Measurements from ENCODE around the gene ZNF181.
"Not testable (repeated sequence)": the region's sequence is repeated elsewhere in the genome, so short reads cannot be mapped to it uniquely, and the experiment has no call there.

ZNF181 gene
- 7.5 to 9.2 (median 8.7) reads per million in 3 donors for total RNA-seq

DNA sequence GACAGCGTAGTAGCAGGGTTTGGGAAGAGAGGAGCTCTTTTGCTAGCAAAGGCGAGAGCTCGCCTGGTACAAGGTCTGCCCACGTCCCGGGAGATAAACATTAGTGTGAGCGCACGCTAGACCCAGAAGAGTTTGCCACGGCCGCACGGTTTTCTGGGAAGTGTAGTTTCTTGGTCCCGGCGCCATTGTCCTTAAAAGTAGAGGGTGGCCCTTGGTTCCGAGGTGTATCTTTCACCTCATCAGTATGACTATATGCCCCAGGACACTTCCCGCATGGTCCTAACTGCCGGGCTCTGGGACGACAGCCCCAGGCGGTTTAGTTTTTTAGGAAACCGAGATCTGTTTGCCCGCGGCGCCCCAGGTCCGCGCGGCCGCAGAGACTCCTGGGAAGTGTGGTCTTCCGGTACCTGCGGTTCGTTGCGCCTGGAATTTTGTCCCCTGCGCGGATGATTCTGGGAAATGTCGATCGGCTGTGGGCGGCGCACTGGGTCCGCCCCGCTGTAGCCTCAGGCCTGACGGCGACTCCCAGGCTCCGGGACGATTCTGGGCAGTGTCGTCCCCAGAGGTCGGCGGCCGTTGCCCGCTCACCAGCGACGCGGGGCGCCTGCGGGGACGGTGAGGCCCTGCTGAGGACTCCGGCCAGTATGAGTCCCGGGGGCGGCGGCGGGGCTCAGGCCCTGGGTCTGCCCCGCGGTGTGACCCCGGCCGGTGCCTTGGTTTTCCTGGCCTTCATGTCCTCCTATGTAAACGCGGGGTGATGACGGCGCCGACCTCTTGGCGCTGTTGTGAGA, at the start of gene ZNF181:
ZNF181 (plus strand) TSS at position 498 of the 791 bp plus-strand sequence. CDS start 795 bp downstream, outside the sequence.
- Histone ChIP-seq H3K36me3 (ENCODE audit: control insufficient read depth, insufficient read depth, low read length) (peaks cover 6% of the 10 kb centered on the region), H3K9me3 (ENCODE audit: control insufficient read depth, low read length) (peaks cover 5% of the 10 kb centered on the region), H3K4me1 (ENCODE audit: control insufficient read depth, insufficient read depth, low read length, poor library complexity, severe bottlenecking) (peaks cover 5% of the 10 kb centered on the region), H3K4me3 (ENCODE audit: insufficient read depth, low read depth, low read length, poor library complexity, severe bottlenecking) (peak within 1 kb of the TSS; percentile 88), H3K27ac (ENCODE audit: insufficient read depth, low read length, poor library complexity, severe bottlenecking) (peak within 1 kb of the TSS; percentile 79), H3K27me3 (replicated peaks; ENCODE audit: control insufficient read depth, insufficient read depth, low read length, poor library complexity, severe bottlenecking) (no peaks in the 10 kb centered on the region)
- DNase-seq, result peak; percentile 49 to 67 (median 62)

DNA sequence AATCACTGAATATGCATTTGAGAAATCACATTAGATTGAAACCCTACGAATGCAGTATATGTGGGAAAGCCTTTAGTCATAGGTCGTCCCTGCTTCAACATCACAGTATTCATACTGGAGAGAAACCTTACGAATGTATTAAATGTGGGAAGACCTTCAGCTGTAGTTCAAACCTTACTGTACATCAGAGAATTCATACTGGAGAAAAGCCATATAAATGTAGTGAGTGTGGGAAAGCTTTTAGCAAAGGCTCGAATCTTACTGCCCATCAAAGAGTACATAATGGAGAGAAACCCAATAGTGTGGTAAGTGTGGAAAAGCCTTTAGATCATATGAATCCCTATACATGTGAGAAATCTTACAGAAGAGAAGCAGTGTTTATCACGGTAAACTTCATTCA, 48.8 kb upstream of the ZNF181 start:
- H3K9me3 ChIP-seq (ENCODE audit: control insufficient read depth, low read length), result peaks cover 27% of the 10 kb centered on the region
- H3K27me3 ChIP-seq (replicated peaks; ENCODE audit: control insufficient read depth, insufficient read depth, low read length, poor library complexity, severe bottlenecking); H3K4me3 ChIP-seq (ENCODE audit: insufficient read depth, low read depth, low read length, poor library complexity, severe bottlenecking); H3K27ac ChIP-seq (ENCODE audit: insufficient read depth, low read length, poor library complexity, severe bottlenecking); DNase-seq; H3K4me1 ChIP-seq (ENCODE audit: control insufficient read depth, insufficient read depth, low read length, poor library complexity, severe bottlenecking): not testable (repeated sequence)
- H3K36me3 ChIP-seq (ENCODE audit: control insufficient read depth, insufficient read depth, low read length), result peaks cover 28% of the 10 kb centered on the region

DNA sequence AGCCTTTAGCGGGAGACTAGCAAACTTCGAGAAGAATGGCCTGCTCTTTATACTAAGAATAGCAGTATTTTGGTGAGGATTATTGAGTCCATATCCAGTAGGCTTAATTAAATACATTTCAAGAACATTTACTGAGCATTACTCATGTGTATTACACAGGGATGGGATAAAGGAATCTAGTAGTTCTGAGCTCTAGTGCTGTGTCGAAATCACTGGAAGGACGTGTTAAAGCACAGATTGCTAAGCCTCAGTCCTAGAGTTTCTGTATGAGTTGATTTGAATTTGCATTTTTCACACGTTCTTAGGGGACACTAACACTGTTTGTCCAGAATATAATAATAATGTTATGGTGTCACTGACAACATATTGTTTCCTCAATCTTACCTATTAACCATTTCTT, 47.6 kb upstream of the ZNF181 start:
- Histone ChIP-seq H3K9me3 (ENCODE audit: control insufficient read depth, low read length) (peaks cover 24% of the 10 kb centered on the region), H3K4me3 (ENCODE audit: insufficient read depth, low read depth, low read length, poor library complexity, severe bottlenecking) (no peak overlapping the region), H3K27me3 (replicated peaks; ENCODE audit: control insufficient read depth, insufficient read depth, low read length, poor library complexity, severe bottlenecking) (no peaks in the 10 kb centered on the region), H3K4me1 (ENCODE audit: control insufficient read depth, insufficient read depth, low read length, poor library complexity, severe bottlenecking) (no peaks in the 10 kb centered on the region), H3K27ac (ENCODE audit: insufficient read depth, low read length, poor library complexity, severe bottlenecking) (no peak overlapping the region), H3K36me3 (ENCODE audit: control insufficient read depth, insufficient read depth, low read length) (peaks cover 25% of the 10 kb centered on the region)
- no peak for DNase-seq

DNA sequence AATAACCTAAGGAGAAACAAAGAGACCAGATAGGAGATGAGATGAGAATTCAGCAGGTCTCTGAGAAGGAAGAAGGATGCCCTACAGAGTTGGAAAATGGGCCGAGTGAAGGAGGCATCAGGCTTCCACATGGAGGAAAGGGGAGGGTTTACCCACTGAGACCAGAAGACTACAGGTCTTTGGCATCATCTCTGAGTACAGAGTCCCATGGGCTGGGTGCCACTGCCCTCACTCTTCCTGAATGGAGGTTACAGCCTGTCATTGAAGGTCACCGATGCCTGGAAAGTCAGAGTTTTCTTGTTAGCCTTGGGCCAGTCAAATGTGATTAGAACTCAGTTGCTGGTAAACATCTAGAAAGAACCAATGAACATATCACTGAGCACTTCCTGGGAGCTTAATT, 46.7 kb upstream of the ZNF181 start:
- H3K27ac ChIP-seq (ENCODE audit: insufficient read depth, low read length, poor library complexity, severe bottlenecking), result no peak overlapping the region
- H3K4me3 ChIP-seq (ENCODE audit: insufficient read depth, low read depth, low read length, poor library complexity, severe bottlenecking), result no peak overlapping the region
- H3K9me3 ChIP-seq (ENCODE audit: control insufficient read depth, low read length), result peaks cover 22% of the 10 kb centered on the region
- no peaks in the 10 kb centered on the region for H3K27me3 ChIP-seq (replicated peaks; ENCODE audit: control insufficient read depth, insufficient read depth, low read length, poor library complexity, severe bottlenecking)
- DNase-seq, result no peak
- peaks cover 18% of the 10 kb centered on the region for H3K36me3 ChIP-seq (ENCODE audit: control insufficient read depth, insufficient read depth, low read length)
- no peaks in the 10 kb centered on the region for H3K4me1 ChIP-seq (ENCODE audit: control insufficient read depth, insufficient read depth, low read length, poor library complexity, severe bottlenecking)

DNA sequence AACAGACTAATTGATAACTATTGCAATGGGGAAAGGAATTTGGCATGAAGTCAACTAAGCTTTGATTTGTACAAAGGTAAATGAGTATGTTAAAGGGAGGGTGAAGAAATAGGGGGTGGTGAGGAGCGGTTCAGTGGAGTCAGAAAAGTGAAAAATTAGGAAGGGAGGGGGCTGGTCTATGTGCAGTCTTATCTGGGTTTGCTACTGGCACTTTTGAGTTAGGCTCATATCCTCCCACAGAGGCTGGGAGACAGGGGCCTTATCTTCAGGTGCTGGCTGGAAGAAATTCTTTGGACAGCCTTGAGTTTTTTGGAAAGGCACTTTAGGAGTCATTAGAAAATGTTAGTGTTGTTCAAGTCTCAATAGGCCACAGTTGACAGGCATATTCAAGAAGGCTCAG, 45.5 kb upstream of the ZNF181 start:
- H3K27me3 ChIP-seq (replicated peaks; ENCODE audit: control insufficient read depth, insufficient read depth, low read length, poor library complexity, severe bottlenecking), result no peaks in the 10 kb centered on the region
- H3K4me1 ChIP-seq (ENCODE audit: control insufficient read depth, insufficient read depth, low read length, poor library complexity, severe bottlenecking), result no peaks in the 10 kb centered on the region
- H3K27ac ChIP-seq (ENCODE audit: insufficient read depth, low read length, poor library complexity, severe bottlenecking), result no peak overlapping the region
- H3K36me3 ChIP-seq (ENCODE audit: control insufficient read depth, insufficient read depth, low read length), result peaks cover 6% of the 10 kb centered on the region
- peaks cover 22% of the 10 kb centered on the region for H3K9me3 ChIP-seq (ENCODE audit: control insufficient read depth, low read length)
- no peak for DNase-seq
- no peak overlapping the region for H3K4me3 ChIP-seq (ENCODE audit: insufficient read depth, low read depth, low read length, poor library complexity, severe bottlenecking)

DNA sequence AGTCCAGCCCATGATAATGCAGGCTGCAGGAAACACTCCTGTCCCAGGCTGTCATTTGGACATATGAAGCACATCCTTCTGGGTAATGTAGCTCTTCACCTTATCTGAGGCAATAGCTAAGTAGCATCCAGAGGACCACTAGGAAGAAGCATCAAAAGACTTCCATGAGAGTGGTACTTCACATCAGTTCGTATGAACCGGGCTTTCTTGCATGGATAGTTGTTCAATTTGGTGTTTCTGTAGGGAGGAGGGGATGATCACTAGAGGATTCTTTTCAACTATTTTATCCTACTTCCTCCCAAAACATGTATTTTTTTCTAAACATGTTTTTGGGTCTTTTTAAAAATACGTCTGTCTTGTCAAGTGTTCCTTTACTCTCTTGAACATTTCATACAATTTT, 43.7 kb upstream of the ZNF181 start:
- no peak overlapping the region for H3K27ac ChIP-seq (ENCODE audit: insufficient read depth, low read length, poor library complexity, severe bottlenecking)
- H3K27me3 ChIP-seq (replicated peaks; ENCODE audit: control insufficient read depth, insufficient read depth, low read length, poor library complexity, severe bottlenecking), result no peaks in the 10 kb centered on the region
- no peaks in the 10 kb centered on the region for H3K4me1 ChIP-seq (ENCODE audit: control insufficient read depth, insufficient read depth, low read length, poor library complexity, severe bottlenecking)
- peaks cover 20% of the 10 kb centered on the region for H3K9me3 ChIP-seq (ENCODE audit: control insufficient read depth, low read length)
- no peaks in the 10 kb centered on the region for H3K36me3 ChIP-seq (ENCODE audit: control insufficient read depth, insufficient read depth, low read length)
- no peak for DNase-seq
- H3K4me3 ChIP-seq (ENCODE audit: insufficient read depth, low read depth, low read length, poor library complexity, severe bottlenecking), result no peak overlapping the region

DNA sequence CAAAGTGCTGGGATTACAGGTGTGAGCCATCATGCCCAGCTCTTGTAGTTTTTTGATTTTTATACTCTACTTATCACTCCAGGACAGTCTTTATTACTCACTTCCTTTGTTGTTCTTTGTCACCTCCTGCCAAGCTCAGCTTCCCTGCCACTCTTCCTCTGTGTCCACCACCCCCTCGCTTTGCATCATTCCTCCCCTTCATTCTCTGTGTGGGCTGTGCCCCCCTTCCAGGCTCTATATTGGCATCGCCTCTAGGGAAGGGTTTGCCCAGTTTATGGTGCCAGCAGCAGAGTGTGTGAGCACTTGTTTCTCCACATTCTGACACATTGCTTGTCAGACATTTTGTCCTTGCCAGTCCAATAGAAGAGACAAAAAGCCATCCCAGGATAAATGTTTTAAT, 41.5 kb upstream of the ZNF181 start:
- Histone ChIP-seq H3K27ac (ENCODE audit: insufficient read depth, low read length, poor library complexity, severe bottlenecking) (no peak overlapping the region), H3K27me3 (replicated peaks; ENCODE audit: control insufficient read depth, insufficient read depth, low read length, poor library complexity, severe bottlenecking) (no peaks in the 10 kb centered on the region), H3K4me1 (ENCODE audit: control insufficient read depth, insufficient read depth, low read length, poor library complexity, severe bottlenecking) (no peaks in the 10 kb centered on the region), H3K36me3 (ENCODE audit: control insufficient read depth, insufficient read depth, low read length) (no peaks in the 10 kb centered on the region), H3K9me3 (ENCODE audit: control insufficient read depth, low read length) (peaks cover 4% of the 10 kb centered on the region), H3K4me3 (ENCODE audit: insufficient read depth, low read depth, low read length, poor library complexity, severe bottlenecking) (no peak overlapping the region)
- no peak for DNase-seq

DNA sequence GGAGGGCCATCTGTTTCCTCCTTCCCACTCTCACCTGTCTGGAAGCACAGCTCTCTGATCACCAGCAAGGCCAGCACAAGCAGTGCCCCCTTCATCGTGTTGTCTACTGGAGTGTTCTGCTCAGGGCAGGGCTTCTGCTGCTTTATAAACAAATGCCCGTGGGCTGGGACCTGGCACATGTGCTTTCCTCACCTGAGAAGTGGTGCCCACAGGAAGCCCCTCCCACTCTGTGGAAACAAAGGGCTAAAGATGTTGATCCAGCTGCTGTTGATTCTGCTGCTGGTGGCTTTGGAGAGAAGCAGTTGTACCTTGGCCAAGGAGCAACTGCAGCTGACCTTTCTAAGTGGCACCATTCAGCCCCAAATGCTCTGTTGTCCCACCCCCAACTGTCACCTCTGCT, 26.4 kb upstream of the ZNF181 start:
- Histone ChIP-seq H3K4me1 (ENCODE audit: control insufficient read depth, insufficient read depth, low read length, poor library complexity, severe bottlenecking) (no peaks in the 10 kb centered on the region), H3K27ac (ENCODE audit: insufficient read depth, low read length, poor library complexity, severe bottlenecking) (no peak overlapping the region), H3K4me3 (ENCODE audit: insufficient read depth, low read depth, low read length, poor library complexity, severe bottlenecking) (no peak overlapping the region), H3K27me3 (replicated peaks; ENCODE audit: control insufficient read depth, insufficient read depth, low read length, poor library complexity, severe bottlenecking) (no peaks in the 10 kb centered on the region), H3K36me3 (ENCODE audit: control insufficient read depth, insufficient read depth, low read length) (no peaks in the 10 kb centered on the region), H3K9me3 (ENCODE audit: control insufficient read depth, low read length) (no peaks in the 10 kb centered on the region)
- DNase-seq, result no peak

DNA sequence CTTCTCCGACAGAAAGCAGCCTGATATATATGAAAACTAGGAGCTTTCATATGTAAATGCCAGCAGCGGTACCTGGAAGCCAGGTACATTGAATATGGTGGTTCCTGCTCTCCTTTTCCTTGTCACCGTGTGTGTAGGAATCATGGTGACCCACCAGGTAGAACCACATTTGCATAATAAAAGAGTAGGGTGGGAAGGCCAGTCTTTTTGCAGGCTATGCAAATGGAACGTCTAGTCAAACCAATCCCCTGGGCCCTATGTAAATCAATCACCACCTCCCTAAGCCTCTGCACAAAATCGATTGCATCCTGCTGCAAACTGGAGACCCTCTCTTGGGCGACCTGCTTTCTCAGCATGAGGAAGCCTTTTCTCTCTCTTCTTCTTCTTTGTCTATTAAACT, 22.2 kb upstream of the ZNF181 start:
- Histone ChIP-seq H3K4me1 (ENCODE audit: control insufficient read depth, insufficient read depth, low read length, poor library complexity, severe bottlenecking) (no peaks in the 10 kb centered on the region), H3K4me3 (ENCODE audit: insufficient read depth, low read depth, low read length, poor library complexity, severe bottlenecking) (no peak overlapping the region), H3K27ac (ENCODE audit: insufficient read depth, low read length, poor library complexity, severe bottlenecking) (no peak overlapping the region), H3K36me3 (ENCODE audit: control insufficient read depth, insufficient read depth, low read length) (no peaks in the 10 kb centered on the region), H3K9me3 (ENCODE audit: control insufficient read depth, low read length) (peaks cover 4% of the 10 kb centered on the region), H3K27me3 (replicated peaks; ENCODE audit: control insufficient read depth, insufficient read depth, low read length, poor library complexity, severe bottlenecking) (no peaks in the 10 kb centered on the region)
- DNase-seq, result no peak

DNA sequence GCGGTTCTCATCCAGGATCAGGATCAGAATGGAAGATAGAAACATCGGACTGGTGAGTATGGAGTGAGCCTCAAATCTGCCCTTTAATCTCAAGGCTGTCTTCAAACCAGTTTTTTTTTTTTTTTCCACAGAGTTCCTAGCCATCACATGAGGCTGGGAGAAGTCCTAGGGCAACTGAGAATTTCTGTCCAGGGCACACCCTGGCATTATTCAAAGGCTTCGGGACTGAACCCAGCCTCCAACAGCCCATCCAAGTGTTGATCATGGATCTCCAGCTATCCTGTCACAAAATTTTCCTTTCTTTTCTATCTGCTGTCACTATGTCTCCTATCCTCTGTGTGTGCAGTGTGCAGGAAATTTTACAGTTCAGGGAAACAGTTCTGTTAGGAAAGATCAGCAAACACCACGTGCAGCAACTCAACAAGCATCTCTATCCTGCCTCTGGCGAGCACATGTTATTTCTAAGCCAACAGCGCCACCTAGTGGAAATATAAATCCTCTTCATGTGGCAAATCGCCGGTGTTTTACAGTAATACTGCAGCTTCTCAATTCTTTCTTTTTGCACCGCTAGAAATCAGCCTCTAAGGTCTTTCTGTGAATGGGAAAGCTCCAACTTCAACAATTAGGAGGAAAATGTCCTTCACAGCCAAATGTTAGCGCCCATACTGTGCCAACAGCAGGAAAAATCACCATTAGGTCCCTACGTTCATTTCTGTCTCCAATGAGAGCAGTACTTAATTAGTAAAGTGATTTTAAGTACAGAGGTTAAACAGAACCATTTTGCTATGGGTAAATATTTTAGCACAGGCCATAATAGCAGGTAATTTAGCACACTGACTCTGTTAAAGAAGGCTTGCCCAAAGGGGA, 21.4 kb upstream of the ZNF181 start:
- Histone ChIP-seq H3K27me3 (replicated peaks; ENCODE audit: control insufficient read depth, insufficient read depth, low read length, poor library complexity, severe bottlenecking) (no peaks in the 10 kb centered on the region), H3K4me1 (ENCODE audit: control insufficient read depth, insufficient read depth, low read length, poor library complexity, severe bottlenecking) (no peaks in the 10 kb centered on the region), H3K9me3 (ENCODE audit: control insufficient read depth, low read length) (peaks cover 4% of the 10 kb centered on the region), H3K27ac (ENCODE audit: insufficient read depth, low read length, poor library complexity, severe bottlenecking) (no peak overlapping the region), H3K36me3 (ENCODE audit: control insufficient read depth, insufficient read depth, low read length) (no peaks in the 10 kb centered on the region), H3K4me3 (ENCODE audit: insufficient read depth, low read depth, low read length, poor library complexity, severe bottlenecking) (no peak overlapping the region)
- peak; percentile 13 to 55 (median 21) for DNase-seq

Data from effector memory CD4-positive, alpha-beta T cell (primary cell).